T-helper 17 cell (primary cell): ENCODE results near the gene GRM1. TPM values are rescaled to one million over a fixed set of nuclear protein-coding genes. Genes with fewer than 3 reads are reported as not detected.

Experiments
- ATAC-seq: fragments of 150-1000 bp; cut with Tn5 transposase; 2 replicates; pipeline ENCODE4 v1.10.0; 2021; ENCODE audit warnings: mild to moderate bottlenecking, moderate library complexity
- DNase-seq, 3 donors: peaks; one replicate each; pipeline versions ENCODE4 v3.0.0 to v3.0.0-alpha.2; 2020 to 2021
- H3K9me3 ChIP-seq: one replicate; pipeline ENCODE4 v1.7.0; 2013; ENCODE audit warnings: low read length, mild to moderate bottlenecking; ENCODE audit not compliant: control insufficient read depth, poor library complexity, severe bottlenecking
- H3K27ac Mint-ChIP-seq: one replicate; pipeline ENCODE4 v1.8.0; 2022; ENCODE audit warnings: mild to moderate bottlenecking, moderate library complexity, mixed read lengths
- H3K27me3 Mint-ChIP-seq: one replicate; pipeline ENCODE4 v1.8.0; 2022; ENCODE audit warnings: mixed read lengths
- H3K36me3 Mint-ChIP-seq: one replicate; pipeline ENCODE4 v1.8.0; 2022; ENCODE audit warnings: low read depth, mixed read lengths
- H3K4me1 Mint-ChIP-seq: one replicate; pipeline ENCODE4 v1.8.0; 2022; ENCODE audit warnings: mild to moderate bottlenecking, mixed read lengths
- H3K4me3 Mint-ChIP-seq: one replicate; pipeline ENCODE4 v1.8.0; 2022; ENCODE audit warnings: mild to moderate bottlenecking, moderate library complexity, mixed read lengths
- total RNA-seq, 4 donors: library from RNA in 2 of 4; stranded (reverse) in 2 of 4; gene quantifications; one replicate each; pipeline ENCODE4 v1.2.3 and lab custom pipeline; 2022 to 2026

GRM1 gene
- total RNA-seq, 2 donors from 2014 or later: not detected

DNA sequence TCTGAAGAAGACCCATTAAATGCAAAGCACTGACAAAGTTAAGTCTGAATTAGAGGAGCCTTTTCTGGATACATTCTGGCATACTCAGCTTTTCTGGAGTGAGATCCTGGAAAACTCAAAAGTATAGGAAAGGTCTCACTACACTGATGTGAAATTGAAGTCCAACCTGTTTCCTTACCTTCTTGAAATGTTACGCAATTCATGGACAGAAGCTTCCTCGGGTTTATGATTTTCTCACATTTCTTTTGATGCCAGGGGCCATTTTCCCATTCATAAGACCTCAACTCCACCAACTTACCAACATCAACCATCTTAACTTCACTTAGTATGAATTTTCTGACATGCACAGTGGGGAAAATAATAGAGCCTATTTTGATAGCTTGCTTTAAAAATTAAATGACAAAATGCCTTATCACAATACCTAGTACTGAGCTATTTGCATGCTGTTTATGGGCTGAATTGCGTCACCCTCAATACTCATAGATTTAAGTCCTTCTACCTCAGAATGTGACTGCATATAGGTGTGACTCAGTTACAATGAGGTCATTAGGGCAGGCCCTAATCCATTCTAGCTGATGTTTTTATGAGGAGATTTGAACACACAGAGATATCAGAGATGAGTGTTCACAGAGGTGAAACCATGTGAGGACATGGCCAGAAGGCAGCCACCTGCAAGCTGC is 441.4 kb downstream of the GRM1 start:
- no peaks in the 10 kb centered on the region for H3K36me3 Mint-ChIP-seq
- no peaks in the 10 kb centered on the region for H3K27me3 Mint-ChIP-seq
- H3K4me1 Mint-ChIP-seq: no peaks in the 10 kb centered on the region

DNA sequence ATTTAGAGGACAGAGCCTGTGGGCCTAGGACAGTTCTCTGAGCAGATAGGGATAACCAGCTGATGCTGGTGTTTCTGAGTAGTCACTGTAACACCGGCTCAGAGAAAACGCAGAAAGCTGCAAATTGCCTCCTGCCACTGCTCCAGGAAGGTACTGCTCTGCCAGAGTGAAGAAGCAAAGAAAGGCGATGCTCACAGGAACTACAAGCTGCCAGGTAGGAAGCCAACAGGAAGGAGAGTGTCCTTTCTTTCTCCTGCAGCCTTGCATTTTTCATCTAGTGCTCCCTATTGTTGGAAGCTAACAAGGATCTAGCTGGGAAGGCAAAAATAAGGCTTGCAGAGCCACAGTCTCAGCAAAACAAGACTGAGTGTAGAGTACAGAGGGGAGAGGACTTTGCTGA is 444.1 kb downstream of the GRM1 start:
- Mint-ChIP-seq H3K4me3 (no peak overlapping the region), H3K36me3 (no peaks in the 10 kb centered on the region), H3K27ac (no peak overlapping the region), H3K4me1 (no peaks in the 10 kb centered on the region), H3K27me3 (no peaks in the 10 kb centered on the region)
- DNase-seq (no peak), ATAC-seq (no peak)
- peaks cover 3% of the 10 kb centered on the region for H3K9me3 ChIP-seq

More for the DNA sequence above, 441.4 kb downstream of the GRM1 start:
- Mint-ChIP-seq H3K27ac (no peak overlapping the region), H3K4me3 (no peak overlapping the region)
- ATAC-seq (no peak), DNase-seq (no peak)
- peaks cover 3% of the 10 kb centered on the region for H3K9me3 ChIP-seq

DNA sequence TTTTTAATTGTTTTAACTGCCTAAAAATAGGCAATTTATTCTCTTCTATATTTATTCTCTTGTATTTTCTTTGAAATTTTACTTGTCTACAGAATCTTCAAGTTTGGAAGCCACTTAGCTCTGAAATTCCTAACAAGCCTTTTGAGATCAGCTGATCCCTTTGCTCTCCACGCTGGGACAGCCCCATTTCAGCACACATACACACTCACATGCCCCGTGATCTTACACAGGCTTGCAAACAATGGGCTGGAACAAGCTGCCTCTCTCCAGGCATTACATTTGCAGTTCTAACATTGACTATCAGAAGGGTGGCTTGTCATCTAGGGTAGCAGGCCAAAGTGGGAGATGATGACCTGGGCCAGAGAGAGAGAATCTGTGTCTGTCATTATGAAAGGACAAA is 452.7 kb downstream of the GRM1 start:
- H3K9me3 ChIP-seq: no peaks in the 10 kb centered on the region
- DNase-seq (no peak), ATAC-seq (no peak)
- no peaks in the 10 kb centered on the region for H3K36me3 Mint-ChIP-seq
- no peak overlapping the region for H3K27ac Mint-ChIP-seq
- no peaks in the 10 kb centered on the region for H3K4me1 Mint-ChIP-seq
- no peak overlapping the region for H3K4me3 Mint-ChIP-seq
- H3K27me3 Mint-ChIP-seq: no peaks in the 10 kb centered on the region

DNA sequence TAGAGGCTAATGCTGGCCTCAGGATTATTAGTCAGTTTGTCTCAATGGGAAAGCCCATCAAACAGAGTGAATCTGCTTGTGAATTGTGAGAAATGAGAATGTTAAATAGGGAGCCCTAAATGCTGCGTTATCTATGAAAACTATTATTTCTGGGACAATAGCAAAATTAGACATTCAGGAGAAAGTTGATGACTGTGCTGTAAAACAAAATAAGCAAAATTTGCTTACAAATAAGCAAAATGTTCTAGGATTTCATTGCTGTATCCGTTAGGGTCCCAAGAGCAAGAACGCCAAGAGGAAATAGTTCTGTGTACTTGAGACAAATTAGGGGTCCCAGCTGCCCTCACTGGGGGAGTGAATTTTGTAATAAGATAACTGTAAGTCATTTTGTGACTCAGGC is 455.5 kb downstream of the GRM1 start:
- H3K4me3 Mint-ChIP-seq: no peak overlapping the region
- H3K4me1 Mint-ChIP-seq: no peaks in the 10 kb centered on the region
- H3K27ac Mint-ChIP-seq: no peak overlapping the region
- DNase-seq (no peak), ATAC-seq (no peak)
- no peaks in the 10 kb centered on the region for H3K36me3 Mint-ChIP-seq
- peaks cover 8% of the 10 kb centered on the region for H3K27me3 Mint-ChIP-seq
- no peaks in the 10 kb centered on the region for H3K9me3 ChIP-seq

Other genes starting within 250 kb of the GRM1 start
- 1 to 10 TPM; 2.5 to 2.8 TPM for gene FBXO30, start 214.3 kb upstream of the GRM1 start, total RNA-seq
- 10 to 100 TPM; 15.0 to 19.2 TPM for gene SHPRH, start 64.7 kb upstream of the GRM1 start, total RNA-seq